Activated effector memory CD4-positive, alpha-beta T cell treated with anti-CD3 and anti-CD28 coated beads, Interleukin-2, amount 50 U/mL, for 16 hours (primary cell): ENCODE results near the gene ENPP6.
"Not testable (repeated sequence)": the region's sequence is repeated elsewhere in the genome, so short reads cannot be mapped to it uniquely, and the experiment has no call there.

Experiments used
- DNase-seq: peaks from one replicate; pipeline ENCODE4 v3.0.0-alpha.2; 2020

Gene ENPP6

GRCh38 chr4:184146951-184147350, 70.7 kb downstream of the ENPP6 start:
- DNase-seq: no peak

GRCh38 chr4:184145596-184145995, 72.1 kb downstream of the ENPP6 start:
- no peak for DNase-seq

GRCh38 chr4:184143770-184144564, 73.7 kb downstream of the ENPP6 start:
- no peak for DNase-seq

- DNase-seq: no peak
Observed at GRCh38 chr4:184142121-184143000, 75.3 kb downstream of the ENPP6 start.

- DNase-seq: not testable (repeated sequence)
Observed at GRCh38 chr4:184140901-184141300, 76.8 kb downstream of the ENPP6 start.

- DNase-seq: no peak
Observed at GRCh38 chr4:184136525-184136924, 81.1 kb downstream of the ENPP6 start.

- no peak for DNase-seq
Observed at GRCh38 chr4:184126800-184127199, 90.9 kb downstream of the ENPP6 start.

GRCh38 chr4:184122631-184123408, 94.9 kb downstream of the ENPP6 start:
- DNase-seq: no peak

- no peak for DNase-seq
Observed at GRCh38 chr4:184120549-184121127, 97.0 kb downstream of the ENPP6 start.

GRCh38 chr4:184117662-184118199, 99.9 kb downstream of the ENPP6 start:
- no peak for DNase-seq

GRCh38 chr4:184115399-184115798, 102.3 kb downstream of the ENPP6 start:
- no peak for DNase-seq

- DNase-seq: no peak
Observed at GRCh38 chr4:184114431-184114830, 103.2 kb downstream of the ENPP6 start.

GRCh38 chr4:184112006-184112550, 105.6 kb downstream of the ENPP6 start:
- DNase-seq: no peak

GRCh38 chr4:184111233-184111832, 106.3 kb downstream of the ENPP6 start:
- DNase-seq: no peak

GRCh38 chr4:184110452-184111224, 107.0 kb downstream of the ENPP6 start:
- no peak for DNase-seq

- no peak for DNase-seq
Observed at GRCh38 chr4:184108006-184108501, 109.6 kb downstream of the ENPP6 start.

- DNase-seq: no peak
Observed at GRCh38 chr4:184104419-184105101, 113.1 kb downstream of the ENPP6 start.

GRCh38 chr4:184103527-184104264, 114.0 kb downstream of the ENPP6 start:
- no peak for DNase-seq

GRCh38 chr4:184102927-184103326, 114.7 kb downstream of the ENPP6 start:
- DNase-seq: no peak
